GM12878 (cell line): ENCODE data around the gene CUTC. TPM values are rescaled to one million over a fixed set of nuclear protein-coding genes. Genes with fewer than 3 reads are reported as not detected.

ENCODE experiments used
- ATAC-seq: fragments of 200-7000 bp; cut with Tn5 transposase; 3 replicates; pipeline ENCODE4 v1.9.1; 2020; ENCODE audit warnings: mild to moderate bottlenecking, moderate library complexity
- BruUV-seq: library from RNA; stranded (reverse); fragments of 400-500 nt; replicated peaks from 2 replicates; lab custom pipeline; 2021; lab: Mats Ljungman, UMichigan
- CTCF ChIA-PET: fragments of 300-600 bp; sonication (Branson Sonifier 250); formaldehyde crosslinking; extraction: SDS; loops from one replicate; lab custom pipeline; 2021; ENCODE audit warnings: inconsistent platforms; lab: Yijun Ruan, JAX
- POLR2A ChIA-PET: fragments of 350-600 bp; formaldehyde crosslinking; extraction: SDS; loops from one replicate; lab custom pipeline; 2021; ENCODE audit warnings: inconsistent platforms; lab: Charles Lee
- RAD21 ChIA-PET: fragments of 300-600 bp; sonication (Branson Sonifier 250); formaldehyde crosslinking; loops from one replicate; lab custom pipeline; 2023; ENCODE audit warnings: antibody characterized with exemption; ENCODE audit not compliant: unreplicated experiment; lab: Charles Lee
- SMC1A ChIA-PET: fragments of 300-600 bp; sonication (Branson Sonifier 250); formaldehyde crosslinking; loops from one replicate; lab custom pipeline; 2023; ENCODE audit not compliant: unreplicated experiment, uncharacterized antibody; lab: Charles Lee
- DNase-seq: peaks from one replicate; pipeline ENCODE4 v3.0.0-alpha.2; 2011; ENCODE audit warnings: low read depth, low spot score
- FAIRE-seq: peaks from 3 replicates; lab custom pipeline; 2011; peaks lifted over from hg19 to GRCh38; lab: Jason Lieb, UNC
- H2AFZ ChIP-seq: 2 replicates; pipeline ENCODE4 v1.6.0; 2011; ENCODE audit warnings: low read depth, low read length, control low read depth; ENCODE audit not compliant: control insufficient read depth
- H3K27ac ChIP-seq: 2 replicates; pipeline ENCODE4 v1.5.1; 2011; ENCODE audit warnings: control low read depth; ENCODE audit not compliant: control insufficient read depth, insufficient read depth
- H3K27me3 ChIP-seq, 2 experiments: replicated peaks in 1 of 2; 2 replicates each; pipeline versions ENCODE4 v1.6.0 to v1.6.1; 2011; ENCODE audit warnings: low read length in 1 of 2; ENCODE audit not compliant: control insufficient read depth in 2 of 2, insufficient read depth in 2 of 2
- H3K36me3 ChIP-seq, 2 experiments: 2 replicates each; pipeline ENCODE4 v1.5.1; 2011; ENCODE audit warnings: low read length in 1 of 2; ENCODE audit not compliant: control insufficient read depth in 2 of 2, insufficient read depth in 2 of 2
- H3K4me1 ChIP-seq: 2 replicates; pipeline ENCODE4 v1.6.1; 2011; ENCODE audit warnings: mild to moderate bottlenecking, low read length, moderate library complexity, mixed read lengths; ENCODE audit not compliant: control insufficient read depth, insufficient read depth
- H3K4me2 ChIP-seq: 2 replicates; pipeline ENCODE4 v1.6.0; 2011; ENCODE audit warnings: control low read depth; ENCODE audit not compliant: control insufficient read depth, insufficient read depth
- H3K4me3 ChIP-seq: fragments of 200-600 bp; sonication (generic); 2 replicates; pipeline ENCODE4 v1.5.1; 2016
- H3K79me2 ChIP-seq: 2 replicates; pipeline ENCODE4 v1.6.0; 2011; ENCODE audit warnings: low read length; ENCODE audit not compliant: control insufficient read depth, insufficient read depth
- H3K9ac ChIP-seq: 2 replicates; pipeline ENCODE4 v1.8.0; 2011; ENCODE audit warnings: low read length, control low read depth, mixed read lengths; ENCODE audit not compliant: control insufficient read depth, insufficient read depth
- H3K9me3 ChIP-seq: replicated peaks from 3 replicates; pipeline ENCODE4 v1.5.1; 2011; ENCODE audit warnings: mild to moderate bottlenecking, low read length; ENCODE audit not compliant: control insufficient read depth, insufficient read depth
- H4K20me1 ChIP-seq: 2 replicates; pipeline ENCODE4 v1.6.0; 2011; ENCODE audit not compliant: control insufficient read depth, insufficient read depth
- BACH1 ChIP-seq: fragments of 450-650 bp; IDR thresholded peaks from 2 replicates; pipeline ENCODE4 v1.6.1; 2017; ENCODE audit warnings: mild to moderate bottlenecking, borderline replicate concordance
- BMI1 ChIP-seq: fragments of 450-650 bp; IDR thresholded peaks from 2 replicates; pipeline ENCODE4 v1.6.1; 2016; ENCODE audit warnings: mild to moderate bottlenecking, moderate library complexity, borderline replicate concordance
- E2F4 ChIP-seq: IDR thresholded peaks from 2 replicates; pipeline ENCODE4 v1.6.1; 2012; ENCODE audit warnings: low read depth, low read length, improper control_type of control experiment
- EZH2 ChIP-seq: IDR thresholded peaks from 2 replicates; pipeline ENCODE4 v1.6.1; 2012; ENCODE audit warnings: low read depth, mild to moderate bottlenecking, control low read depth, inconsistent platforms, low read length, borderline replicate concordance; ENCODE audit not compliant: control insufficient read depth
- NR2C1 ChIP-seq: fragments of 450-650 bp; IDR thresholded peaks from 2 replicates; pipeline ENCODE4 v1.6.1; 2017; ENCODE audit warnings: antibody characterized with exemption, mild to moderate bottlenecking, moderate library complexity
- PAX5 ChIP-seq: IDR thresholded peaks from 2 replicates; pipeline ENCODE4 v1.6.1; 2011; ENCODE audit warnings: low read depth, low read length, borderline replicate concordance
- WGBS: methylation state at CpG from one replicate; pipeline ENCODE4 v1.1.6; 2016; ENCODE audit warnings: low lambda C conversion rate; ENCODE audit not compliant: insufficient replicate concordance, insufficient coverage; ENCODE audit errors: missing lambda C conversion rate; 5-methylcytosine and 5-hydroxymethylcytosine counted together
- in situ Hi-C: fragments of 300-500 bp; cut with MboI; formaldehyde crosslinking; loops from 9 replicates; pipeline ENCODE4 v1.14.3; 2018; ENCODE audit warnings: mixed read lengths
- intact Hi-C: fragments of 100-400 bp; cut with micrococcal nuclease; formaldehyde crosslinking; loops from one replicate; pipeline ENCODE4 v1.14.2; 2022; ENCODE audit not compliant: unreplicated experiment
- polyA plus RNA-seq, 11 experiments: library from polyadenylated mRNA; depleted of rRNA in 4 of 11; unstranded in 6 of 11; stranded (reverse) in 5 of 11; fragments of >200 nt; fragmentation: Nextera tagmentation in 4 of 11; fragmentation: Illumina TruSeq in 1 of 11; extraction: Ambion mirVana in 4 of 11; extraction: Trizol in 1 of 11; gene quantifications; 1 replicate in 1 of 11; 2 replicates in 10 of 11; pipeline versions ENCODE4 v1.2.1 to v1.2.3, GENCODE V29; 2011 to 2016; ENCODE audit warnings: inconsistent platforms in 2 of 11, missing spikeins in 2 of 11, low read depth in 1 of 11
- total RNA-seq, 4 experiments: library from RNA; depleted of rRNA in 3 of 4; stranded (reverse); fragments of >200 nt in 3 of 4; fragmentation: Illumina TruSeq in 1 of 4; extraction: Trizol in 1 of 4; gene quantifications; 2 replicates each; pipeline versions ENCODE4 v1.2.1 to v1.2.3, GENCODE V29; 2013 to 2021

Gene CUTC
- total and polyA plus RNA-seq, 10 of the 15 experiments (the other 5 are each of a cell fraction or from before 2014, with no cell fraction given), result 23.8 to 71.7 (median 40.8) TPM

- POLR2A ChIA-PET, result no interaction called here
- in situ Hi-C loops, result no loop called here
- no peak overlapping the region for H2AFZ ChIP-seq
- no peak overlapping the region for H3K9ac ChIP-seq
- H3K9me3 ChIP-seq, result no peaks in the 10 kb centered on the region
- SMC1A ChIA-PET, result no interaction called here
- TF ChIP-seq EZH2 (no peak), NR2C1 (no peak), BACH1 (no peak), E2F4 (no peak), PAX5 (no peak)
- no peak overlapping the region for H3K4me3 ChIP-seq
- H3K27ac ChIP-seq, result no peak overlapping the region
- CTCF ChIA-PET, result no interaction called here
- FAIRE-seq (no peak), DNase-seq (no peak), ATAC-seq (no peak)
- intact Hi-C loops, result no loop called here
- no peaks in the 10 kb centered on the region for H3K4me1 ChIP-seq
- no peaks in the 10 kb centered on the region for H3K27me3 ChIP-seq
- peaks cover 0 to 30% of the 10 kb centered on the region in 2 experiments; a peak in 2 of 4 replicates for H3K36me3 ChIP-seq
- no peak overlapping the region for H3K4me2 ChIP-seq
- BruUV-seq, result no TSS peak
- H3K79me2 ChIP-seq, result no peaks in the 10 kb centered on the region
- no peaks in the 10 kb centered on the region for H4K20me1 ChIP-seq
- RAD21 ChIA-PET, result no interaction called here
- WGBS, result 10% methylated on average over 1 of the region's 1 CpG
Observed at GRCh38 chr10:99754670-99755069, 22.6 kb downstream of the CUTC start.

- Histone ChIP-seq H3K36me3 (peaks cover 3 to 23% of the 10 kb centered on the region in 2 experiments; a peak in 3 of 4 replicates), H3K27me3 (no peaks in the 10 kb centered on the region), H3K4me1 (no peaks in the 10 kb centered on the region), H3K4me3 (no peak overlapping the region), H2AFZ (no peak overlapping the region), H3K9me3 (no peaks in the 10 kb centered on the region), H4K20me1 (no peaks in the 10 kb centered on the region), H3K4me2 (no peak overlapping the region), H3K79me2 (no peaks in the 10 kb centered on the region), H3K9ac (no peak overlapping the region), H3K27ac (no peak overlapping the region)
- FAIRE-seq (no peak), ATAC-seq (no peak), DNase-seq (no peak)
- ChIA-PET RAD21 (no interaction called here), CTCF (no interaction called here), POLR2A (no interaction called here), SMC1A (no interaction called here)
- in situ Hi-C loops, result no loop called here
- intact Hi-C loops, result no loop called here
- BruUV-seq, result no TSS peak
- 93% methylated on average over 1 of the region's 1 CpG for WGBS
- TF ChIP-seq BMI1, result no peak
Observed at GRCh38 chr10:99756159-99756558, 24.1 kb downstream of the CUTC start.
